HG03039 (cell line): ENCODE results near the gene LDLRAD4.

Experiments used
- ATAC-seq: cut with Tn5 transposase; IDR thresholded peaks from one replicate; pipeline ENCODE4 v1.9.1; 2021; ENCODE audit warnings: mild to moderate bottlenecking, moderate library complexity; ENCODE audit not compliant: unreplicated experiment

The LDLRAD4 gene

GRCh38 chr18:13380691-13381070 is 162.1 kb downstream of the LDLRAD4 start:
- no peak for ATAC-seq

GRCh38 chr18:13381331-13381730 is 162.8 kb downstream of the LDLRAD4 start:
- ATAC-seq, result no peak

GRCh38 chr18:13381944-13382365 is 163.4 kb downstream of the LDLRAD4 start:
- ATAC-seq, result no peak

- ATAC-seq, result no peak
These were observed 163.9 kb downstream of the LDLRAD4 start for GRCh38 chr18:13382366-13382953.

GRCh38 chr18:13382954-13383827 is 164.6 kb downstream of the LDLRAD4 start:
- no peak for ATAC-seq

GRCh38 chr18:13386891-13387801 is 168.6 kb downstream of the LDLRAD4 start:
- ATAC-seq, result no peak

GRCh38 chr18:13387855-13388548 is 169.4 kb downstream of the LDLRAD4 start:
- ATAC-seq, result no peak

GRCh38 chr18:13388586-13389490 is 170.3 kb downstream of the LDLRAD4 start:
- ATAC-seq, result no peak

GRCh38 chr18:13389491-13390131 is 171.1 kb downstream of the LDLRAD4 start:
- no peak for ATAC-seq

- no peak for ATAC-seq
These were observed 171.6 kb downstream of the LDLRAD4 start for GRCh38 chr18:13390196-13390595.

- ATAC-seq, result no peak
These were observed 172.2 kb downstream of the LDLRAD4 start for GRCh38 chr18:13390711-13391110.

- ATAC-seq, result no peak
These were observed 173.6 kb downstream of the LDLRAD4 start for GRCh38 chr18:13392029-13392750.

- ATAC-seq, result no peak
These were observed 174.3 kb downstream of the LDLRAD4 start for GRCh38 chr18:13392899-13393298.

GRCh38 chr18:13393338-13393737 is 174.8 kb downstream of the LDLRAD4 start:
- no peak for ATAC-seq

- no peak for ATAC-seq
These were observed 176.2 kb downstream of the LDLRAD4 start for GRCh38 chr18:13394801-13395200.

- ATAC-seq, result no peak
These were observed 177.0 kb downstream of the LDLRAD4 start for GRCh38 chr18:13395577-13395976.

GRCh38 chr18:13397504-13398163 is 179.1 kb downstream of the LDLRAD4 start:
- no peak for ATAC-seq

GRCh38 chr18:13398631-13399030 is 180.1 kb downstream of the LDLRAD4 start:
- no peak for ATAC-seq
